Measurements from ENCODE around the gene DOCK10.

DNA sequence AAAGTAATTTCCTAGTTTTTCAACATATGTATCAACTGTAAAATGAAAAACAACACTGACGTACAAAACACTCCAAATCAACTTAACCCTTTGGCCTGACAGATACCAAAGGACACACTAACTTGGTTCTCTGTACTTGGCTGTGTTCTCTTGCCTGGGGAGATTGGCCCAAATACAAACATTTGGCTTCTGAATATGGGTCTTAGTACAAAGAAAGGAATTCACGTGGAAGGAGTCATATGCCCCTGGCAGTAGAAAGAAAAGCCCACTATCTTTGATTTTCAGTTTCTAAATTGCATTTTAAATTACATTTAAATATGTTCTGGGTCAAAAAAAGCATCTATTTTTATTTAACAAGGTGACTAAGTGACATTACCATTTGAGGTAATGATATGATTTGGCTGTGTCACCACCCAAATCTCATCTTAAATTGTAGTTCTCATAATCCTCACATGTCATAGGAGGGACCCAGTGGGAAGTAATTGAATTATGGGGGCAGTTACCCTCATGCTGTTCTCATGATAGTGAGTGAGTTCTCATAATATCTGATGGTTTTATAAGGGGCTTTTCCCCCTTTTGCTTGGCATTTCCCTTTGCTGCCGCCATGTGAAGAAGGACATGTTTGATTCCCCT, 172.6 kb downstream of the DOCK10 start:
- TF ChIP-seq, protein P1, sequence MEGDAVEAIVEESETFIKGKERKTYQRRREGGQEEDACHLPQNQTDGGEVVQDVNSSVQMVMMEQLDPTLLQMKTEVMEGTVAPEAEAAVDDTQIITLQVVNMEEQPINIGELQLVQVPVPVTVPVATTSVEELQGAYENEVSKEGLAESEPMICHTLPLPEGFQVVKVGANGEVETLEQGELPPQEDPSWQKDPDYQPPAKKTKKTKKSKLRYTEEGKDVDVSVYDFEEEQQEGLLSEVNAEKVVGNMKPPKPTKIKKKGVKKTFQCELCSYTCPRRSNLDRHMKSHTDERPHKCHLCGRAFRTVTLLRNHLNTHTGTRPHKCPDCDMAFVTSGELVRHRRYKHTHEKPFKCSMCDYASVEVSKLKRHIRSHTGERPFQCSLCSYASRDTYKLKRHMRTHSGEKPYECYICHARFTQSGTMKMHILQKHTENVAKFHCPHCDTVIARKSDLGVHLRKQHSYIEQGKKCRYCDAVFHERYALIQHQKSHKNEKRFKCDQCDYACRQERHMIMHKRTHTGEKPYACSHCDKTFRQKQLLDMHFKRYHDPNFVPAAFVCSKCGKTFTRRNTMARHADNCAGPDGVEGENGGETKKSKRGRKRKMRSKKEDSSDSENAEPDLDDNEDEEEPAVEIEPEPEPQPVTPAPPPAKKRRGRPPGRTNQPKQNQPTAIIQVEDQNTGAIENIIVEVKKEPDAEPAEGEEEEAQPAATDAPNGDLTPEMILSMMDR (IDR thresholded peaks at IDR 0.05): no peak
- TF ChIP-seq JAZF1 (CRISPR knock-in tag; IDR thresholded peaks at IDR 0.05) (no peak), ZBTB21 (CRISPR knock-in tag; IDR thresholded peaks at IDR 0.05; ENCODE audit: borderline replicate concordance) (no peak), NR3C1 (CRISPR knock-in tag; conservative IDR thresholded peaks at IDR 0.05; ENCODE audit: low read depth) (no peak), CREM (CRISPR knock-in tag; IDR thresholded peaks at IDR 0.05) (no peak), SMAD4 (CRISPR knock-in tag; IDR thresholded peaks at IDR 0.05) (no peak), KAT7 (CRISPR knock-in tag; IDR thresholded peaks at IDR 0.05; ENCODE audit: borderline replicate concordance) (no peak)
- TF ChIP-seq, protein P2, sequence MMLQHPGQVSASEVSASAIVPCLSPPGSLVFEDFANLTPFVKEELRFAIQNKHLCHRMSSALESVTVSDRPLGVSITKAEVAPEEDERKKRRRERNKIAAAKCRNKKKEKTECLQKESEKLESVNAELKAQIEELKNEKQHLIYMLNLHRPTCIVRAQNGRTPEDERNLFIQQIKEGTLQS (CRISPR knock-in tag; conservative IDR thresholded peaks at IDR 0.05): no peak
- TF ChIP-seq, protein P3, sequence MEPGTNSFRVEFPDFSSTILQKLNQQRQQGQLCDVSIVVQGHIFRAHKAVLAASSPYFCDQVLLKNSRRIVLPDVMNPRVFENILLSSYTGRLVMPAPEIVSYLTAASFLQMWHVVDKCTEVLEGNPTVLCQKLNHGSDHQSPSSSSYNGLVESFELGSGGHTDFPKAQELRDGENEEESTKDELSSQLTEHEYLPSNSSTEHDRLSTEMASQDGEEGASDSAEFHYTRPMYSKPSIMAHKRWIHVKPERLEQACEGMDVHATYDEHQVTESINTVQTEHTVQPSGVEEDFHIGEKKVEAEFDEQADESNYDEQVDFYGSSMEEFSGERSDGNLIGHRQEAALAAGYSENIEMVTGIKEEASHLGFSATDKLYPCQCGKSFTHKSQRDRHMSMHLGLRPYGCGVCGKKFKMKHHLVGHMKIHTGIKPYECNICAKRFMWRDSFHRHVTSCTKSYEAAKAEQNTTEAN (CRISPR knock-in tag; IDR thresholded peaks at IDR 0.05): no peak
- TF ChIP-seq, protein P4, sequence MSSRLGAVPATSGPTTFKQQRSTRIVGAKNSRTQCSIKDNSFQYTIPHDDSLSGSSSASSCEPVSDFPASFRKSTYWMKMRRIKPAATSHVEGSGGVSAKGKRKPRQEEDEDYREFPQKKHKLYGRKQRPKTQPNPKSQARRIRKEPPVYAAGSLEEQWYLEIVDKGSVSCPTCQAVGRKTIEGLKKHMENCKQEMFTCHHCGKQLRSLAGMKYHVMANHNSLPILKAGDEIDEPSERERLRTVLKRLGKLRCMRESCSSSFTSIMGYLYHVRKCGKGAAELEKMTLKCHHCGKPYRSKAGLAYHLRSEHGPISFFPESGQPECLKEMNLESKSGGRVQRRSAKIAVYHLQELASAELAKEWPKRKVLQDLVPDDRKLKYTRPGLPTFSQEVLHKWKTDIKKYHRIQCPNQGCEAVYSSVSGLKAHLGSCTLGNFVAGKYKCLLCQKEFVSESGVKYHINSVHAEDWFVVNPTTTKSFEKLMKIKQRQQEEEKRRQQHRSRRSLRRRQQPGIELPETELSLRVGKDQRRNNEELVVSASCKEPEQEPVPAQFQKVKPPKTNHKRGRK (CRISPR knock-in tag; IDR thresholded peaks at IDR 0.05; ENCODE audit: borderline replicate concordance): no peak
- TF ChIP-seq, protein P5, sequence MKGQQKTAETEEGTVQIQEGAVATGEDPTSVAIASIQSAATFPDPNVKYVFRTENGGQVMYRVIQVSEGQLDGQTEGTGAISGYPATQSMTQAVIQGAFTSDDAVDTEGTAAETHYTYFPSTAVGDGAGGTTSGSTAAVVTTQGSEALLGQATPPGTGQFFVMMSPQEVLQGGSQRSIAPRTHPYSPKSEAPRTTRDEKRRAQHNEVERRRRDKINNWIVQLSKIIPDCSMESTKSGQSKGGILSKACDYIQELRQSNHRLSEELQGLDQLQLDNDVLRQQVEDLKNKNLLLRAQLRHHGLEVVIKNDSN (CRISPR knock-in tag; IDR thresholded peaks at IDR 0.05): no peak
- TF ChIP-seq, protein P6, sequence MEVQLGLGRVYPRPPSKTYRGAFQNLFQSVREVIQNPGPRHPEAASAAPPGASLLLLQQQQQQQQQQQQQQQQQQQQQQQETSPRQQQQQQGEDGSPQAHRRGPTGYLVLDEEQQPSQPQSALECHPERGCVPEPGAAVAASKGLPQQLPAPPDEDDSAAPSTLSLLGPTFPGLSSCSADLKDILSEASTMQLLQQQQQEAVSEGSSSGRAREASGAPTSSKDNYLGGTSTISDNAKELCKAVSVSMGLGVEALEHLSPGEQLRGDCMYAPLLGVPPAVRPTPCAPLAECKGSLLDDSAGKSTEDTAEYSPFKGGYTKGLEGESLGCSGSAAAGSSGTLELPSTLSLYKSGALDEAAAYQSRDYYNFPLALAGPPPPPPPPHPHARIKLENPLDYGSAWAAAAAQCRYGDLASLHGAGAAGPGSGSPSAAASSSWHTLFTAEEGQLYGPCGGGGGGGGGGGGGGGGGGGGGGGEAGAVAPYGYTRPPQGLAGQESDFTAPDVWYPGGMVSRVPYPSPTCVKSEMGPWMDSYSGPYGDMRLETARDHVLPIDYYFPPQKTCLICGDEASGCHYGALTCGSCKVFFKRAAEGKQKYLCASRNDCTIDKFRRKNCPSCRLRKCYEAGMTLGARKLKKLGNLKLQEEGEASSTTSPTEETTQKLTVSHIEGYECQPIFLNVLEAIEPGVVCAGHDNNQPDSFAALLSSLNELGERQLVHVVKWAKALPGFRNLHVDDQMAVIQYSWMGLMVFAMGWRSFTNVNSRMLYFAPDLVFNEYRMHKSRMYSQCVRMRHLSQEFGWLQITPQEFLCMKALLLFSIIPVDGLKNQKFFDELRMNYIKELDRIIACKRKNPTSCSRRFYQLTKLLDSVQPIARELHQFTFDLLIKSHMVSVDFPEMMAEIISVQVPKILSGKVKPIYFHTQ (CRISPR knock-in tag; IDR thresholded peaks at IDR 0.05): no peak
